ENCODE measurements around the gene HOXA6.
A peak's percentile ranks its signal among the peaks of the same experiment; 100 is the strongest.

Gene HOXA6

DNA sequence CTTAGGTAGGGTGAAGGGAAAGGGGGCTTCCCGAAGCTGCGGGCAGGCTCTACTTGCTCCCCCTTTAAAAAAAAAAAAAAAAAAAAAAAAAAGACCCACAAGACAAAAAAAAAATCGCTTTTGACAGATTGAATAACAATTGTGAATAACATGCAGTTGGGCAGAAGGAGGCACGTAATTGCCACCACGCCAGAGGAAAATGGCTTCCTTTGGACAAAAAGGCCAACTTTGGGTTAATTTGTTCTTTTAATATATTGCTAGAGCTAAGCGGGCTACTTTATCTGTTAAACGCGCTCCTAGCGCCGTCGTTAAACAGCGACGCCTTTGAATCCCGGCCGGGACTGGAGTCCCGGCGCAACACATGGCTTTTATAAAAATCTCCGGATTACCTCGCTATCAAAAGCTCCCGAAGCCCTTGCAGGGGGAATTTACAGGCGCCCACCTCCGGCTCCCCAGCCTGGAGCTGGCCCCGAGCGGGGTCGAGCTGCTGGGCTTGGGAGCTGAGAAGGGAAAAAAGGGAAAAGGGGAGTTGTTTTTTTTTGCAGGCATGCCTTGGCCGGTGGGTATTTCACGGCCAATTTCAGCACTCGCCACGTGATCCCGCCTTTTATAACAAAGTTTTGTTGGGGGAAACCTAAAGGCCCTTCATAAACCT is 36.2 kb upstream of the HOXA6 start:
- H3K4me3 ChIP-seq (ENCODE audit: low read depth, low read length), result peak overlapping the region; percentile 14
- TF ChIP-seq, protein P1, sequence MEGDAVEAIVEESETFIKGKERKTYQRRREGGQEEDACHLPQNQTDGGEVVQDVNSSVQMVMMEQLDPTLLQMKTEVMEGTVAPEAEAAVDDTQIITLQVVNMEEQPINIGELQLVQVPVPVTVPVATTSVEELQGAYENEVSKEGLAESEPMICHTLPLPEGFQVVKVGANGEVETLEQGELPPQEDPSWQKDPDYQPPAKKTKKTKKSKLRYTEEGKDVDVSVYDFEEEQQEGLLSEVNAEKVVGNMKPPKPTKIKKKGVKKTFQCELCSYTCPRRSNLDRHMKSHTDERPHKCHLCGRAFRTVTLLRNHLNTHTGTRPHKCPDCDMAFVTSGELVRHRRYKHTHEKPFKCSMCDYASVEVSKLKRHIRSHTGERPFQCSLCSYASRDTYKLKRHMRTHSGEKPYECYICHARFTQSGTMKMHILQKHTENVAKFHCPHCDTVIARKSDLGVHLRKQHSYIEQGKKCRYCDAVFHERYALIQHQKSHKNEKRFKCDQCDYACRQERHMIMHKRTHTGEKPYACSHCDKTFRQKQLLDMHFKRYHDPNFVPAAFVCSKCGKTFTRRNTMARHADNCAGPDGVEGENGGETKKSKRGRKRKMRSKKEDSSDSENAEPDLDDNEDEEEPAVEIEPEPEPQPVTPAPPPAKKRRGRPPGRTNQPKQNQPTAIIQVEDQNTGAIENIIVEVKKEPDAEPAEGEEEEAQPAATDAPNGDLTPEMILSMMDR (conservative IDR thresholded peaks at IDR 0.05; ENCODE audit: low read depth, low read length), result no peak
- no peak for DNase-seq (ENCODE audit: low read depth)

GRCh38 chr7:27182861-27183681 is 35.5 kb upstream of the HOXA6 start:
- TF ChIP-seq, protein P1 (conservative IDR thresholded peaks at IDR 0.05; ENCODE audit: low read depth, low read length), result no peak
- DNase-seq (ENCODE audit: low read depth), result no peak
- H3K4me3 ChIP-seq (ENCODE audit: low read depth, low read length), result no peak overlapping the region

DNA sequence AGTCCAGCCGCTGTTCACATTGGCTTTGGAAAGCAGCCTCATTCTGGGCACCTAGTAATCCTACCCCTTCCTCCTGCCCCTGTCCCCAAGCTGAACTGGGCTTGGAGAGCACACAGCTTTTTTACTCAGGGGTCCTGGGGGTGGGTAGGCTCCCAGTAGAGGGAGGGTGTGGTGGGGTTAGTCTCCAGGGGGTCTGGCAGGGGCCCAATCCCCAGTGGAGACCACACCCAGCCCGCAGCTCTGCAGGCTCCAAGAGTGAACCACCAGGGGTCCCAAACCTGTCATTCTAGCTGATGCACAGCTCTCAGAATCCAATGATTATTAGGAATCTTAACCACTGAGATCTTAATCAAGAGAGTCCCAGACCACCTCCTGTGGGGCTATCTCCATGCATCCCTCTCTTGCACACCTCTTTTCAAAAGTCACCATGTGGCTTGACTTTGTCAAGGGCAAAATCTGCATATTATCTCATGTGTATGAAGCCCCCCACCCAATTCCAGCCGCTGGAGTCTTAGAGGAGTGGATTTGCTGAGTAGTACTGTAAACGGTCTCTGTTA is 34.8 kb upstream of the HOXA6 start:
- H3K4me3 ChIP-seq (ENCODE audit: low read depth, low read length), result no peak overlapping the region
- TF ChIP-seq, protein P1 (conservative IDR thresholded peaks at IDR 0.05; ENCODE audit: low read depth, low read length), result no peak
- no peak for DNase-seq (ENCODE audit: low read depth)

GRCh38 chr7:27181795-27182275 is 34.3 kb upstream of the HOXA6 start:
- TF ChIP-seq, protein P1 (conservative IDR thresholded peaks at IDR 0.05; ENCODE audit: low read depth, low read length), result no peak
- no peak overlapping the region for H3K4me3 ChIP-seq (ENCODE audit: low read depth, low read length)
- no peak for DNase-seq (ENCODE audit: low read depth)

DNA sequence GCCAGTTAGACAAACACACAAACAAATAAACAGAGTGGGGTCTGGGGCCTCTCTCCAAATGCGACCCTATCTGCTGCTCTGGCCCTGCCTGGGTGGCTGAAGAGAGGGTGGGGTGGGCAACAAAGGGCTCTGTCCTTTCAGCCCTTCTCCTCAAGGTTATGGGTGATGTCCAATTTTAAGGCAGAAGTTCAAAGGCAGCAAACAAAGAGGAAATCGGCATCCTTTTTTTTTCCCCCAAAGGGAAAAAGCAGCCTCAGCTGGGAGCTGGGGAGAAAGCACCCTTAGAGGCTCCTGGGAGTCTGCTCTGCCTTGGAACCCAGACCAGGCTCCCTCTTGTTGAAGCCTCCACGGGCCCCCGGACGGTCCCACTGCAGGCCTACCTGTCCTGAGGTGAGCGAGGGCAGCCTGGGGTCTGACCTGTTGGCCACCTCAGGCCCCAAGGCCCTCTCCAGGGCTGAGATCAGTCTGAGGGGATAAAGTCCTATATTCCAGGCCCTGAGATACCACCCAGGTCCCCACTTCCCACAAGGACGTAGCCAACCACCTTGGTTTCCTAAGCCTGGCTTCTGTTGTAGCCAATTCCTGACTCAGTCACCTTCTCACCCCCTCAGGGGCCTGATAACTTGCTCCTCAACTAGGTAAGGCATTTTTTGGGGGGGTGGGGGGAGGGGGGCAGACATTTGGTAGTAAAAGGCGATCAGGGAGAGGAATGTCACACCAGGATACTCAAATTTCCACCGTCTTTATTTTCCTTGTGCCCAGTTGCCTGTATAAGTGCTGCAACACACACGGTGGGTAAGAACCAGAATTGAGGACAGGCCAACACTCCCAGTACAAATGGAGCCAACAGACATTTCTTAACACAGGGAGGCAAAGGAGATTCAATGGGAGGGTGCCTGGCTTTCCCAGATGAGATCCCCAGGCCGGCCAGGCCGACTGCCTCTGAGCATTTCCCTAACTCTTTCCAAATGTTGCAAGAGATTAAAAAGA is 33.2 kb upstream of the HOXA6 start:
- no peak overlapping the region for H3K4me3 ChIP-seq (ENCODE audit: low read depth, low read length)
- DNase-seq (ENCODE audit: low read depth), result no peak
- TF ChIP-seq, protein P1 (conservative IDR thresholded peaks at IDR 0.05; ENCODE audit: low read depth, low read length), result no peak

Measured in choroid plexus epithelial cell (primary cell).